HFFc6 (cell line): Measurements from ENCODE around the gene MSL3B.

ENCODE experiments used
- DNase-seq: peaks from one replicate; pipeline ENCODE4 v3.0.0-alpha.2; 2018
- H3K27ac Mint-ChIP-seq: 2 replicates; pipeline ENCODE4 v1.8.0; 2020; ENCODE audit warnings: mild to moderate bottlenecking, mixed read lengths
- H3K27me3 Mint-ChIP-seq: 2 replicates; pipeline ENCODE4 v1.8.0; 2021; ENCODE audit warnings: mild to moderate bottlenecking, moderate library complexity, mixed read lengths; ENCODE audit not compliant: insufficient read depth
- H3K36me3 Mint-ChIP-seq: 2 replicates; pipeline ENCODE4 v1.8.0; 2021; ENCODE audit warnings: low read depth, mixed read lengths
- H3K4me1 Mint-ChIP-seq: 2 replicates; pipeline ENCODE4 v1.8.0; 2020; ENCODE audit warnings: low read depth, mixed read lengths
- H3K4me3 Mint-ChIP-seq: 2 replicates; pipeline ENCODE4 v1.8.0; 2020; ENCODE audit warnings: mild to moderate bottlenecking, moderate library complexity, mixed read lengths
- H3K9me3 Mint-ChIP-seq: 2 replicates; pipeline ENCODE4 v1.8.0; 2020; ENCODE audit warnings: mild to moderate bottlenecking, mixed read lengths
- TF ChIP-seq, protein P1 (sequence below): fragments of 200-600 bp; sonication (generic); IDR thresholded peaks from 2 replicates; pipeline ENCODE4 v1.5.0; 2021; ENCODE audit warnings: antibody characterized with exemption, mild to moderate bottlenecking

Gene MSL3B

GRCh38 chr2:233857511-233858141 is 10.6 kb downstream of the MSL3B start:
- Mint-ChIP-seq H3K36me3 (peaks cover 7% of the 10 kb centered on the region), H3K9me3 (no peaks in the 10 kb centered on the region), H3K27ac (no peak overlapping the region), H3K27me3 (peaks cover 5% of the 10 kb centered on the region), H3K4me3 (no peak overlapping the region), H3K4me1 (peaks cover 24% of the 10 kb centered on the region)
- no peak for DNase-seq
- TF ChIP-seq, protein P1, sequence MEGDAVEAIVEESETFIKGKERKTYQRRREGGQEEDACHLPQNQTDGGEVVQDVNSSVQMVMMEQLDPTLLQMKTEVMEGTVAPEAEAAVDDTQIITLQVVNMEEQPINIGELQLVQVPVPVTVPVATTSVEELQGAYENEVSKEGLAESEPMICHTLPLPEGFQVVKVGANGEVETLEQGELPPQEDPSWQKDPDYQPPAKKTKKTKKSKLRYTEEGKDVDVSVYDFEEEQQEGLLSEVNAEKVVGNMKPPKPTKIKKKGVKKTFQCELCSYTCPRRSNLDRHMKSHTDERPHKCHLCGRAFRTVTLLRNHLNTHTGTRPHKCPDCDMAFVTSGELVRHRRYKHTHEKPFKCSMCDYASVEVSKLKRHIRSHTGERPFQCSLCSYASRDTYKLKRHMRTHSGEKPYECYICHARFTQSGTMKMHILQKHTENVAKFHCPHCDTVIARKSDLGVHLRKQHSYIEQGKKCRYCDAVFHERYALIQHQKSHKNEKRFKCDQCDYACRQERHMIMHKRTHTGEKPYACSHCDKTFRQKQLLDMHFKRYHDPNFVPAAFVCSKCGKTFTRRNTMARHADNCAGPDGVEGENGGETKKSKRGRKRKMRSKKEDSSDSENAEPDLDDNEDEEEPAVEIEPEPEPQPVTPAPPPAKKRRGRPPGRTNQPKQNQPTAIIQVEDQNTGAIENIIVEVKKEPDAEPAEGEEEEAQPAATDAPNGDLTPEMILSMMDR = peak; percentile 86

- peaks cover 5% of the 10 kb centered on the region for H3K27me3 Mint-ChIP-seq
- TF ChIP-seq, protein P1 = no peak
- peaks cover 13% of the 10 kb centered on the region for H3K36me3 Mint-ChIP-seq
- DNase-seq = no peak
- no peak overlapping the region for H3K27ac Mint-ChIP-seq
- H3K4me3 Mint-ChIP-seq = no peak overlapping the region
- H3K9me3 Mint-ChIP-seq = no peaks in the 10 kb centered on the region
- H3K4me1 Mint-ChIP-seq = peaks cover 38% of the 10 kb centered on the region
Observed at GRCh38 chr2:233856184-233856583, 12.0 kb downstream of the MSL3B start.

DNA sequence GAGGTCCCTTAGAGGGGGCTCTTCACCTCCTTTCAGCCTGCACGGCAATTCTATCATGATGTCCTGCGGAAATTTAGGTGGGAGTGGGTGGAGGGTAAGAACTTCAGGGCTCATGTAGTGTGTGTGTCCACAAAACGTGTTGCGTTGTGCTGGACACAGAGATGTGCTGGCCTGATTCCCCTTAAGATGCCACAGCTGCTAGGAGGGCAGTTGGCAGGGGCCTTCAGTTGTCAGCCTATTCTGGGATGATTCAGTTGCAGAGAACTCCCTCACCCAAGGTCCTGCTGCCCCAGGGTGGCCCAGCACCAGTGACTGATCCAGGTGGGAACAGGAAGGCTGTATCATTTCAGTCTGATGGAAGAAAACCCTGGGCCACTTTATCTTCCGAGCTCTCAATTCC is 12.8 kb downstream of the MSL3B start:
- DNase-seq = no peak
- Mint-ChIP-seq H3K27me3 (peaks cover 5% of the 10 kb centered on the region), H3K27ac (0 out of 2 replicates have a peak overlapping the region, but pooled peaks have one; percentile 94), H3K9me3 (no peaks in the 10 kb centered on the region), H3K4me3 (peak overlapping the region; percentile 95; the same call in 1 of the 2 replicates), H3K36me3 (peaks cover 13% of the 10 kb centered on the region), H3K4me1 (peaks cover 40% of the 10 kb centered on the region)
- TF ChIP-seq, protein P1 = no peak

GRCh38 chr2:233854241-233854981 is 13.8 kb downstream of the MSL3B start, which contains the start of gene HJURP:
HJURP (minus strand) TSS chr2:233854535; CDS start chr2:233854500, 35 bp downstream.
- Mint-ChIP-seq H3K4me1 (peaks cover 40% of the 10 kb centered on the region), H3K27ac (peak within 1 kb of the TSS; percentile 94), H3K4me3 (peak within 1 kb of the TSS; percentile 95), H3K36me3 (peaks cover 13% of the 10 kb centered on the region), H3K27me3 (peaks cover 5% of the 10 kb centered on the region), H3K9me3 (no peaks in the 10 kb centered on the region)
- TF ChIP-seq, protein P1 = no peak
- DNase-seq = peak; percentile 94

GRCh38 chr2:233853883-233854240 is 14.3 kb downstream of the MSL3B start:
- H3K4me3 Mint-ChIP-seq = peak overlapping the region; percentile 95
- H3K27ac Mint-ChIP-seq = peak overlapping the region; percentile 94
- peaks cover 44% of the 10 kb centered on the region for H3K4me1 Mint-ChIP-seq
- DNase-seq = no peak
- H3K27me3 Mint-ChIP-seq = peaks cover 5% of the 10 kb centered on the region
- H3K36me3 Mint-ChIP-seq = peaks cover 18% of the 10 kb centered on the region
- TF ChIP-seq, protein P1 = no peak
- H3K9me3 Mint-ChIP-seq = no peaks in the 10 kb centered on the region
